GM19395 (cell line): ENCODE measurements around the gene PINK1.

Experiments
- ATAC-seq: cut with Tn5 transposase; IDR thresholded peaks from one replicate; pipeline ENCODE4 v1.9.1; 2021; ENCODE audit warnings: mild to moderate bottlenecking, moderate library complexity; ENCODE audit not compliant: unreplicated experiment

The PINK1 gene

DNA sequence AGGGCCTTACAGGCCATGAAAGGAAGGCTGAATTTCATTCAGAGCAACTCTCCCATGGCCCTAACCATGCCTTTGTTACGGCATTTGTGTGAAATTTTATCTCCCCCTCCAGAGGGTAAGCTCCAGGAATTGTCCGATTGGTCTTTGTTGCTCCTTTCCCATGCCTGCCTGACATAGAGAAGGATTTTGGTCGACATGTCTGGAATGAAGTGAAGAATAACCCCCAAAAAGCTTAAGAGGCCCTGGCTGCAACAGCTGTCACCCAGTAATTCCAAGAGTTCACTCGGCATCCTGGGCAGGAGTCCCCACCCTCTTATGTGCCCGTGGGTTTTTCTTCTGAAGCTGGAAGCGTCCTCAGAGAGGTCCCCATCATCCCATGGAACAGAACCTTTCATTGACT, 23.7 kb upstream of the PINK1 start:
- ATAC-seq, result no peak

GRCh38 chr1:20610970-20611369, 22.3 kb upstream of the PINK1 start:
- ATAC-seq, result no peak

GRCh38 chr1:20611652-20612051, 21.6 kb upstream of the PINK1 start:
- ATAC-seq, result no peak

DNA sequence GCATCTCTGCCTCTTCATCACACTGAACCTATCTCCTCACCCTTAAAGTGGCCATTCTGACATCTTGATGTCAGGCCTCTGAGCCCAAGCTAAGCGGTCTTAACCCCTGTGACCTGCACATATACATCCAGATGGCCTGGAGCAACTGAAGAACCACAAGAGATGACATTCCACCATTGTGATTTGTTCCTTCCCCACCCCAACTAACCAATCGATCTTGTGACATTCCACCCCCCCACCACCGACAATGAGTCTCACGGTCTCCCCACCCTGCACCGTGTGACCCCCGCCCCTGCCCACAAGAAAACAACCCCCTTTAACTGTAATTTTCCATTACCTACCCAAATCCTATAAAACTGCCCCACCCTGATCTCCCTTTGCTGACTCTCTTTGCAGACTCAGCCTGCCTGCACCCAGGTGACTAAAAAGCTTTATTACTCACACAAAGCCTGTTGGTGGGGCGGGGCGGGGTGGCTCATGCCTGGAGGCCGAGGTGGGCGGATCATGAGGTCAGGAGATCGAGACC, 21.0 kb upstream of the PINK1 start:
- no peak for ATAC-seq

GRCh38 chr1:20614131-20614579, 19.1 kb upstream of the PINK1 start:
- ATAC-seq, result no peak

- ATAC-seq, result no peak
These were observed 17.1 kb upstream of the PINK1 start for GRCh38 chr1:20615946-20616846.

GRCh38 chr1:20616847-20617487, 16.3 kb upstream of the PINK1 start:
- no peak for ATAC-seq

DNA sequence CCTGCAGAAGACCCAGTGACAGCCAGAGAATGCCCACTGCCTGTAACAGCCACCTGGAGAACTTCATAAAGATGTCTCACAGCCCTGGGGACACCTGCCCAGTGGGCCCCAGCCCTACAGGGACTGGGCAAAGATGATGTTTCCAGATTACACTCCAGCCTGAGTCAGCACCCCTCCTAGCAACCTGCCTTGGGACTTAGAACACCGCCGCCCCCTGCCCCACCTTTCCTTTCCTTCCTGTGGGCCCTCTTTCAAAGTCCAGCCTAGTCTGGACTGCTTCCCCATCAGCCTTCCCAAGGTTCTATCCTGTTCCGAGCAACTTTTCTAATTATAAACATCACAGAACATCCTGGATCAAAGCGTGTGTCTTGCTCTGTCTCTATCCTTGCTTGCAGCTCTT, 14.7 kb upstream of the PINK1 start:
- ATAC-seq, result no peak

- no peak for ATAC-seq
These were observed 13.3 kb upstream of the PINK1 start for GRCh38 chr1:20619999-20620398.

GRCh38 chr1:20621012-20621411, 12.2 kb upstream of the PINK1 start:
- ATAC-seq, result no peak

DNA sequence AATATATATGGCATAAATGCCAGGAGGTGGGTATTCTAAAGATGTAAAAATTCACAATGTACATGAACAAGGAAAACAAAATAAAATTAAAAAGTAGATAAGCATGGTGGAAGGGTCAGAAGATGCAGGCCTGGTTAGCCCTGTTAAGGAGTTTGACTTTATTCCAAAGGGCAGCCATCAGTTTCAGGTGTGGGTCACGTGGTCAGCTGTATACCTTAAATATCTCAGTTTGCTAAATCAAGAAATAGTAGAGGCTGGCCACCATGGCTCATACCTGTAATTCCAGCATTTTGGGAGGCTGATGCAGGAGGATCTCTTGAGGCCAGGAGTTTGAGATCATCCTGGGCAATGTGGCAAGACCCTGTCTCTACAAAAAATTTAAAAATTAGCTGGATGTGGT, 8.5 kb upstream of the PINK1 start:
- no peak for ATAC-seq

- ATAC-seq, result no peak
These were observed 7.8 kb upstream of the PINK1 start for GRCh38 chr1:20625176-20626097.

DNA sequence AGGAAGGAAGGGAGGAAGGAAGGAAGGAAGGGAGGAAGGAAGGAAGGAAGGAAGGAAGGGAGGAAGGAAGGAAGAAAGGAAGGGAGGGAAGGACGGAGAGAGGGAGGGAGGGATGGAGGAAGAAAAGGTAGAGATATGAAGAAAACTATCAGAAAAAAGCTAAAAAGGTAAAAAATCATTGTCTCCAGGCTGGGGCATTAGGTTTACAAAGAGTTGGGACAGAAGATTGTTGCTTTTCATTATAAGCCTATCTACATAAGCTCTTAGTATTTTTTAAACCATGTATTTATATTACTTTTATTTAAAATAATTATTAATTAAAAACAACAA, 7.2 kb upstream of the PINK1 start:
- ATAC-seq, result no peak

DNA sequence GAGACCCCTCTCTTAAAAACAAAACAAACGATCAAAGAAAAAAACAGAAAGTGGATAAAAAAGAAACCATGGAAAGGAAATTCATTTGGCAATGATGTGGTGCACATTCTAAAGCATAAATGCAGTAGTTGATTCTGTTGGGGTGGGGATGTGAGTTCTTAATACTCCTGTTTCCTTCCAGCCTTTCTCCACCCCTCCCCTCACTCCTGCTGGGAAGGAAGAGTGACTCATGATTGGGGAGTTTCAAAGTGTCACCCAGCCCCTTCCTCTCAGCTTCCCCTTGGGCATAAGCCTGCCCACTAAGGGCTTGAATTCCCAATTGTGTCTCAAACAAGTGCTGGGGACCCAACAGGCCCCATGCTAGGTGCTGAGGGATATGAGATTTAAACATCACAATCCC, 6.7 kb upstream of the PINK1 start:
- no peak for ATAC-seq

DNA sequence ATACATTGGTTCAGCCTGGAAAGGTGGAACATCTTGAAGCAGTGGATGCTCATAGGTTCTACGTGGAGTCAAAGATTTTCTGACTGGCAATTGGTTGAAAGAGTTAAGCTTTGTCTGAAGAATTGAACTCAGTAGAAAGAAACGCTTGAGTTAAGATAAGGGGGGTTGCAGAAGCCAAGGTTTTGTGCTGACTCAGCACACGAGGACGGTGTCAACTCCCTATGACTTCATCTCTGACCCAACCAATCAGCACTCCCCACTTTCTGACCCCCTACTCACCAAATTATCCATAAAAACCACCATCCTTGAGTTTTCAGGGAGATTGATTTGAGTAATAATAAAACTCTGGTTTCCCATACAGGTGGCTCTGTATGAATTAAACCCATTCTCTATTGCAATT, 2.5 kb upstream of the PINK1 start:
- ATAC-seq, result no peak

- no peak for ATAC-seq
These were observed 872 bp upstream of the PINK1 start for GRCh38 chr1:20632386-20632785.

GRCh38 chr1:20634065-20634593, 871 bp downstream of the PINK1 start:
- no peak for ATAC-seq

DNA sequence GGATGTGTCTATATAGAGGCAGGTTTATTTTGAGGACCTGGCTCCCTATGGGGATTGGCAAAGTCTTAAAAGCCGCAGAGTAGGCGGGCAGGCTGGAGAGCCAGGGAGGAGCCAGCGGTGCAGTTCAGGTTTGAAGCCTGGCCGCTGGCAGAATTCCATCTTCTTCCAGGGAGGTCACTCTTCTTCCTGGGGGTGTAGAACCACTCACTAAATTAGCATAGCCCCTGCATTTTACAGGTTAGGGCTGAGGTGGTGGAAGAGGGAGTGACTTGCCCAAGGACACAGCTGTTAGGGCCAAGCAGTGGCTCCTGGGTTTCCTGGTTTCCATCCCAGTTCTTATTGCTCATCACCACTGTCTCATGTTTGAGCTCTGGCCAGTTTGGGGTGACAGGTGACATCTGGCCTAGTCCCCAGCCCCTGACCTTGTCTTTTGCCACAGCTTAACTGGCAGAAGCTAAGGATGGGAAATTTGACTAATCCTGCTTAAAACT, 1.4 kb downstream of the PINK1 start:
- ATAC-seq, result no peak

DNA sequence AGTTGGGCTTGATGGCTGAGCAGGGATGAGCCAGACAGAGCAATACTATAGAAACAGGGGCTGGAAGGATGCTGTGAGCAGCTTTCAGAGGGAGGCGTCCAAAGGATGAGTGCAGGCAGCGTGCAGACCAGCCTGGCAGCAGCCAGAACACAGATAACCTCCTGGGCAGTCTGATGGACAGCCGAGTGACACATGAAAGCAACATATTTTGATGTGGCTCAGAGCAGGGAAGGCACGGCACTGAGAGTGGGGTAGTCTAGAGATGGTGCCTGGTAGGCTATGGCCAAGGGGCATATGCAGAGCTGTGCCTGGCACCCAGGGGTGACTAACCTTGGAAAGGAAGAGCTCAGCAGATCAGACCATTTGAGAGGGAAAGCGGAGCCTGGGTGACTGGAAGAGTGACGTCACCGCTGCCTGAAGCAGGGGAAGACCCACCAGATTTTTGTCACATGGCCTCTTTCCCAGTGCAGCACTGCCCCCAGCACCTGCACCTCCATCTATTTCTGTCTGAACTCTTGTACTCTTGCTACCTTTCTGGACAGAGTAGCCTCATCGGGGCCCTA, 3.6 kb downstream of the PINK1 start:
- no peak for ATAC-seq

DNA sequence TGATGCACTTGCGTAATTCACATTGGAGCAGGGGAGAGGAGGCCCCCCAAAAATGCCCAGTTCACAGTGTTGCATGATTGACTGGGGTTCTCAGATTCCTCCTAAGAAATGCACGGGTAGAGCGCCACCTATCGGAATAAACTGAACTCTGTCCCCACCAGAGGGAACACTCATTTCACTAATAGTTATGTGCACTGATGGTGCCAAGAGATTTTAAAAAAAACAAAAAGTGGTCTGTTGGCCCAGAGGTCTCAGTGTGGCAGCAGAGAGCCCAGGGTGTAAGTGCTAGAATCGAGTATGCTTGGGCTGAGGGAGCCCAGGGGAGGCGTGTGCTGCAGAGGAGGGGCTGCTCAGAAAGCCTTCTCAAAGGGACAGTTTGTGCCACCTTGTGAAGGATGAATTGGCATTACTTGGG, 6.9 kb downstream of the PINK1 start:
- ATAC-seq, result no peak
